Hematopoietic multipotent progenitor cell treated with erythropoietin and hydrocortisone succinate and interleukin-3 and kit ligand, for 4 days (in vitro differentiated cells): ENCODE results near the gene NAA20.
"Not testable (repeated sequence)": the region's sequence is repeated elsewhere in the genome, so short reads cannot be mapped to it uniquely, and the experiment has no call there.

Experiments used
- DNase-seq: peaks from one replicate; pipeline ENCODE4 v3.0.0-alpha.2; 2015

Gene NAA20

DNA sequence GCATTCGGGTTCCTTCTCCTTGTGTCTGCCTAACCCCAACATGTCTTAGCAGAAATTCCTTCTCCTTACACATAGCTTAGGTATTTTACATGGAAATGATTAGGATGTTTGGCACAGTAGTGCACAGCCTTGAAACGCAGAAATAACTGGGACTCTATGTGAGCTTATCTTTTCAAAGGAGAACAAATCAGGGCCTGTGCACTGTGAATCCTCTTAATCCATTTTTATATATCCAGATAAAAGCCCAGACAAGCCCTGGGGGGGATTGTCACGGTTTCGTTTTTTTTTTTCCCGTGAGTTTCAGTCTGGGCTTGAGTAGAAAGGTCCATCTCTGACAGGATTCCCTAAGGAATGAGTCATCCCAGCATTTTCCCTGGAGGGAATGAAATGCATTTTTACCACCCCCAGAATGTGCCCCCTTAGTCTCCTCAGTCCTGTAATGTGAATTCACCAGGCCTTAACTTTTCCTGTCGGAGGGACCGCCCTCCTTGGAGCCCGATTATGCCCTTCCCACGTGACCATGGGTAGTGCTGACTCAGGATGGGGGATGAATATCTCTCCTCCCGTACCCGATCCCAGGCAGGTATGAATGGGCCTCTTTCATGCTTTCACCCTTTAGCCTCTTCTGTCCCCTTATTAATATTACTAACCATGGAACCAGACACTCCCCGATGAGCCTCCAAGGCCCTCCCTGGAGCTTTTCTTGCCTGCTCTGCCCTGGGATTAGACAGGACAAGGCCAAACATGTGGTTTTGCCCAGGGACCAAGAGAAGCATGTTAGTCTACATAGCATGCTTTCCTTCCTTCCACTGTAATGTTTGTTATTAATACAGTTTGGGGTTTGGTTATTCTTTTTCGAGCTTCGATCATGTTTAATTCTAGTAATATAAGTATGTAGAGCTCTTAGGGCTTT, 23.9 kb upstream of the NAA20 start:
- no peak for DNase-seq

DNA sequence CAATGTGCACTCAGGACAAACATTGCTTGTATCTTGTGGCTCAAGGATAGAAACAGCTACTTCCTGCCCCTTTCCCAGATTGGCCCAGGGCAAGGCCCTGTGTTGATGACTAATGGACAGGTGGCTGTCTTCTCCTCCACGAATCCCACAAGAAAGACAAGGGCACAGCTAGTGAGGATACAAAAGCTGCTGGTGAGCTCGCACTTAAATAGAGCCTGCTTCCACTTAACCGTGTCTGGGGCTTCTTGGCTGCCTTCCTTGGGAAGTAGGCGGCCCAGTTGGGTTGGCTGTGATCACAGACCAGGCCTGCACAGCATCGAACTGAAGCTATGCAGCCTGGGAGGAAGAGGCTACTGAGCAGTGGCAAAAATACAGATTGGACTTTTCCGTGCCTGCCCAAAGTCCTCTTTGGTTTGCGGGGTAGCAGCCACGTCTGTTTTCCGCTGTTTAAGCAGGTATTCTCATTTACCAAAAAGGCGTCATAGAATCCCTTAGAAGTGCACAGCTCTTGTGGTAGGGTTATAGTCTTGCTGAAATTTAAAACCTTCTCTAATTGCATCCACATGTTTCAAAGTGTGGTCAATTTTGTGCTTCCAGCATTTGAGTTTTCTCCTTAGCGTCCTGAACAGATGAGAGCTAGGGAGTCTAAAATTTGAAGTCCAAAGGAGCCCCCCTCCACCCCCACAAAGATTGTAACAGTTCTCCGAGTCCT, 23.0 kb upstream of the NAA20 start:
- DNase-seq: no peak

GRCh38 chr20:19995220-19995863, 21.8 kb upstream of the NAA20 start:
- DNase-seq: peak; percentile 81

DNA sequence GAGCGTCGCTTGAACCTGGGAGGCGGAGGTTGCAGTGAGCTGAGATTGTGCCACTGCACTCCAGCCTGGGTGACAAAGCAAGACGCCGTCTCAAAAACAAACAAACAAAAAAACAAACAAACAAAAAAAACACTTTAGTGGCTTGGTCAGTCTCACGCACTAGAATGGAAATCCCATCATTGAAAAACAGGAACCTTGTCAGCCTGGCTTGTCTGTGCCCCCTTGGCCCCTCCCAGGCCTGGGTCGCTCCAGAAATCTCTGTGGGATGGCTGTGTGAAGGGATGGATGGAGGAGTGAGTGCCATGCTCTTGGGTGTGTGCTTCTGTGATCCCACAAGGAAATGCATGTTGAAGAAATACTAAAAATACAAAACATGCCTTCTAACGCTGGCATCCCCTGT, 20.9 kb upstream of the NAA20 start:
- no peak for DNase-seq

DNA sequence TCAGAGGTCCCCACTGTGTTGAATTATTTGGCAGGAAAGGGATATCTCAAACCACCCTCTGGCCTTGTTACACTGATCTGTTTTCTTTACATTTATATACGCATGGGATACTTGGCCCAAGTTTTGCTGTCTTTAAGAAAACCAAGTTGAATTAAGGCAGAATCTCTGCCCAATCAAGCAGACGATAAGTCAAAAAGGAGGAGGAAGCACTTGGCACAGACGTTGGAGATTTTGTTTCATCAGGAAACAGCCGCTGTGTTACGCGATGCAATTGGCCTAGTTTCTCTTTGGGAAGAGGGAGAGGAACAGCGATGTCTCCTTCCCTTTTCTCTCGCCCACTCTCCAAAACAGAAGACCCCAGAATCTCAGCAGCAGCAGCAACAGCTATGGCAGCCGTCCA, 20.2 kb upstream of the NAA20 start:
- DNase-seq: no peak

DNA sequence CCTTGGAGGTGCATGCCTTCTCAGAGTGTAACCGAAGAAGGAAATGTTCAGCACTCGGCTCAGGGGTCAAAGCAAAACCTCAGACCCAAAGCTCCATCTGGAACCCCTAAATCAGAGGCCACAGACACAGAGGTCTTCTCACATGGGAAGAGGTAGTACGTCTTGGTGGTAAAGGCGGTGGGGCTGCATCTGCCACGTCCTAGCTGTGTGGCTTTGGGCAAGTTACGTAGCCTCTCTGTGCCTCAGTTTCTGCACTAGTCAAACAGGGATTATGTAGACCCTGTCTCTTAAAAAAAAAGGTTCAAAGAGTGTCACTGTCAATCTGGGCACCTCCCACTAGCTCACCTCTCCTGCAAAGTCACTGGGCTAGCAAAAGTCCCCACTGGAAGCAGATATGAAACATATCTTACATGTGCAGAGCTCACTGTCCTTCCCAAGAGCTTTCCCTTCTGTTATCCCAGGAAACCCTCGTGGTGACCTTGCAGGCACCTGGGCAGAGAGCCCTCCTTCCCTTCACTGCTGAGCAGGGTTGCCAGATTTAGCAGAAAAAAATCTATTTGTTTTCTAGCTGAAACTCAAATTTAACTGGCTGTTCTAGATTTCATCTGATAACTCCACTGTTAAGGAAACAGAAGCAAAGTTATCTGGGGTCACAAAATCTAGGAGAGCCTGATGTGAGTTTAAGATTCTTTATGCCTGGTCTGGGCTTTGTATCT, 18.0 kb upstream of the NAA20 start:
- no peak for DNase-seq

DNA sequence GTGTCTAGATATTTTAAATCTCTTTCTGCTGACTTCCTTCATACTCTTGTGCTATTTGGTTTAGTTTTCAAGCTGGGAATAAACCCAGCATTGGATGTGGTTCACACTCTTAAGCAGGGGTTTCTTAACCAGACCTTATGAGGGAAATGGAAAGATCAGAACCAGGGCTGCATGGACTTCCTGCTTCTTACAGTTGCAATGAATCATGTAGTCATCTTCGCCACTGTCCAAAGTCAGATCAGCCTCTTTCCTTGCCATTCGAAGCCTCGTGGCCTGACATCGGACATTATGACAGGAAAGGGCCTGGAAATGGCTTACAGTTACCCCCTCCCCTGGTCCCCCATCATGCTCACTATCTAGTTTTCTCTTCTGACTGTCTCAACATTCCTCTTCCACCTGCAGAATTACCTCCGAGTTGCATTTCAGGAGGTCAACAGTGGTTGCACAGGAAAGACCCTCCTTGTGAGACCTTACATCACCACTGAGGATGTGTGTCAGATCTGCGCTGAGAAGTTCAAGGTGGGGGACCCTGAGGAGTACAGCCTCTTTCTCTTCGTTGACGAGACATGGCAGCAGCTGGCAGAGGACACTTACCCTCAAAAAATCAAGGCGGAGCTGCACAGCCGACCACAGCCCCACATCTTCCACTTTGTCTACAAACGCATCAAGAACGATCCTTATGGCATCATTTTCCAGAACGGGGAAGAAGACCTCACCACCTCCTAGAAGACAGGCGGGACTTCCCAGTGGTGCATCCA, 16.8 kb upstream of the NAA20 start:
- peak; percentile 40 for DNase-seq

- DNase-seq: no peak
Measured at GRCh38 chr20:20002101-20002998, 14.8 kb upstream of the NAA20 start.

- DNase-seq: peak; percentile 52
Measured at GRCh38 chr20:20003031-20003954, 13.9 kb upstream of the NAA20 start.

DNA sequence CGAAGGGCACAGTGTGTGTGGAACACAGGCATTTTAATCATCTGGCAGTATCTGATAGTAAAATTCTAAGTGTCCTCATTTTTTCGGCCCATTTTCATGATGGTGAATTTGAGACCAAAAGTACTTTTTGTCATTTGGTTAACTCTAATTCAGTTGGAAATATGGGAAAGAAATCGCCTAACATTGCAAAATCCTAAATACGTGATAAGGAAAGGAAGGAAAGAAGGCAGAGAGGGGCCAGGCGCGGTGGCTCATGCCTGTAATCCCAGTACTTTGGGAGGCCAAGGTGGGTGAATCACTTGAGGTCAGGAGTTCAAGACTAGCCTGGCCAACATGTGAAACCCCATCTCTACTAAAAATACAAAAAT, 13.2 kb upstream of the NAA20 start:
- DNase-seq: not testable (repeated sequence)

- no peak for DNase-seq
Measured at GRCh38 chr20:20005342-20005741, 11.8 kb upstream of the NAA20 start.

DNA sequence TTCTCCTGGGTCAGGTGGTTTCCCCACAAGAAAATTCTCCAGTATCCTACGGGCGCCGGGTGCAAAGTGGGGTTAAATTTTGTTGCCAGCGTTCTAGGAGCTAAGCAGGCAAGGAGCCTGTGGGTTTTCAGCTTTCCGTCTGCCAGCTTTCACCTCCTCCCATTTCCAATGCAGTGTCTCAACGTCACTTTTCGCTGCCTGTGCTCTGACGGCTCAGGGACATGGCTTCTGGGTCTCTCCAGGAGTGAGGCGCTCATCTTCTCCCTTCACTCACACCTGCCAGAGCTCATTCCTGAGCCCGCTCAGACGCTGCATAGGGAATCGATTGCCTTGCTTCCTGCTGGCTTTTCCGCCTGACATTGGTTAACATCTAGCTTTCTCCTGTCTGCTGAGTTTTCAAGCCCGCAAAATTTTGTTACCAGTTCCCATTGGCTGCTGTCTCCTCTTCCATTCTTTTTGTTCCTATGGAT, 7.3 kb upstream of the NAA20 start:
- DNase-seq: no peak

DNA sequence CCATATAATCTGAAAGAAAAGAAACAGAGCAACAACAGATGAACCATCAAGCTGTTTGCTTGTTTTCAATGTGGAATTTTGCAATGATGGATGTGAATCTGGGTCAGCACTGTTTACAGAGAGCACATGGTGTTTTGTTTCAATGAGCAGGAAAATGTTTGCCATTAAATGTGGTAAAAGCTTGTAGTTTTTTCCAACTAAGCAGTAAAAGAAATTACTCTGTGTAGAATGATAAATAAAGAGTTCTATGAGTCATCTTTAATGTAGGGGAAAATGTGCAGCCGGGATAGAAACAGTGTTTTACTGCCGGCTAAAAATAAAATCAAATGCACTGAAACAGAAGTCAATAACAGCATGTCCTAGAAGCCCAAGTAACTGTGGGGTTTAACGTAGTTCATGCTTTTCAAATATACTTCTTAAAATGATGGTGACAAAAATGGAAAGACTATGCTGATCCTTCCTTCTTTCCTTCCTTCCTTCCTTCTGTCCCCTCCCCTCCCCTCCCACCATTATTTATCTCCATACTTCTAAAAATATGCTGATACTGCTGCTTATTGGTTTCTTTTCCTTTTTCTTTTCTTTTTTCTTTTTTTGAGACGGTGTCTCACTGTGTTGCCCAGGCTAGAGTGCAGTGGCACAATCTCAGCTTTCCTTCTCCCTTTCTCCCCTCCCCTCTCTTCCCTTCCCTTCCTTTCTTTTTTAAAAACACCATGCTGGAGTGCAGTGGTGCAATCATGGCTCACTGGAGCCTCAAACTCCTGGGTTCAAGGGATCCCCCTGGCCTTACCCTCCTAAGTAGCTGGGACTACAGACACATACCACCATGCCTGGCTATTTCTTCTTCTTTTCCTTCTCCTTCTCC, 6.3 kb upstream of the NAA20 start:
- DNase-seq: no peak

GRCh38 chr20:20012541-20012940, 4.6 kb upstream of the NAA20 start:
- no peak for DNase-seq

- DNase-seq: peak; percentile 48
Measured at GRCh38 chr20:20014659-20015058, 2.5 kb upstream of the NAA20 start.

DNA sequence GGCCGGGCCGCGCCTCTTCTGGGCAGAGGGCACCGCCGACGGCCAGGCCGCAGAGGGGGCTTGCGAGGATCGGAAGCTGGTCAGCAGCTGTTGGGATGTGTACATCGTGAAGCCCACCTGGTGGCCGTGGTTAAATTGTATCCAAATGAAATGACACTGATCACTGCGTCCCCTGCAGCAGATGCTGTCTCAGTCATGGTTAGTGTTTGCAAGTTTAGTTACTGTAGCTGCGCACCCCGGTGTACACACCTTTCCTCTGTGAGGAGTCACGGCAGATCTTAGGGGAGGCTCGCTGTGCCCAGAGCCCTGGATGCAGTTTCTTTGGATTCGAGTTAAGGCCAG, 653 bp downstream of the NAA20 start:
- no peak for DNase-seq

GRCh38 chr20:20018366-20018765, 1.2 kb downstream of the NAA20 start:
- DNase-seq: no peak

- DNase-seq: no peak
Measured at GRCh38 chr20:20019123-20019522, 2.0 kb downstream of the NAA20 start.

- peak; percentile 41 for DNase-seq
Measured at GRCh38 chr20:20020908-20021307, 3.7 kb downstream of the NAA20 start.
